GM23338 (cell line): ENCODE measurements around the gene OXCT2. TPM values are rescaled to one million over a fixed set of nuclear protein-coding genes. Genes with fewer than 3 reads are reported as not detected.

Experiments used
- ATAC-seq: fragments of 200-7000 bp; cut with Tn5 transposase; 3 replicates; pipeline ENCODE4 v1.9.1; 2020
- DNase-seq: peaks from one replicate; pipeline ENCODE4 v3.0.0-alpha.2; 2015; ENCODE audit warnings: low spot score
- H2AFZ ChIP-seq: fragments of 200-600 bp; sonication (generic); 2 replicates; pipeline ENCODE4 v1.8.0; 2016; ENCODE audit warnings: antibody characterized with exemption, mild to moderate bottlenecking, moderate library complexity
- H3F3A ChIP-seq: fragments of 200-600 bp; sonication (generic); replicated peaks from 2 replicates; pipeline ENCODE4 v1.8.0; 2017; ENCODE audit warnings: antibody characterized with exemption, mixed run types, low read depth
- H3K27ac ChIP-seq: fragments of 200-600 bp; sonication (generic); 2 replicates; pipeline ENCODE4 v1.6.1; 2016; ENCODE audit warnings: low read depth
- H3K27me3 ChIP-seq: fragments of 200-600 bp; sonication (generic); 2 replicates; pipeline ENCODE4 v1.8.0; 2016; ENCODE audit warnings: mild to moderate bottlenecking, mixed run types, moderate library complexity; ENCODE audit not compliant: insufficient read depth
- H3K36me3 ChIP-seq: fragments of 200-600 bp; sonication (generic); 2 replicates; pipeline ENCODE4 v1.8.0; 2016; ENCODE audit warnings: mild to moderate bottlenecking; ENCODE audit not compliant: insufficient read depth
- H3K4me1 ChIP-seq: fragments of 200-600 bp; sonication (generic); 2 replicates; pipeline ENCODE4 v1.8.0; 2016; ENCODE audit warnings: mild to moderate bottlenecking, moderate library complexity; ENCODE audit not compliant: insufficient read depth
- H3K4me2 ChIP-seq: fragments of 200-600 bp; sonication (generic); 2 replicates; pipeline ENCODE4 v1.7.1; 2017; ENCODE audit warnings: mixed run types
- H3K4me3 ChIP-seq: fragments of 200-600 bp; sonication (generic); 2 replicates; pipeline ENCODE4 v1.6.1; 2016; ENCODE audit warnings: mixed run types
- H3K79me2 ChIP-seq: fragments of 200-600 bp; sonication (generic); replicated peaks from 2 replicates; pipeline ENCODE4 v1.8.0; 2017; ENCODE audit warnings: mild to moderate bottlenecking; ENCODE audit not compliant: insufficient read depth
- H3K9me2 ChIP-seq: fragments of 200-600 bp; sonication (generic); 2 replicates; pipeline ENCODE4 v1.8.0; 2017; ENCODE audit not compliant: insufficient read depth
- H4K20me1 ChIP-seq: fragments of 200-600 bp; sonication (generic); replicated peaks from 2 replicates; pipeline ENCODE4 v1.8.0; 2017; ENCODE audit warnings: mild to moderate bottlenecking; ENCODE audit not compliant: insufficient read depth
- H3K27ac Mint-ChIP-seq: 2 replicates; pipeline ENCODE4 v1.8.0; 2020; ENCODE audit warnings: inconsistent platforms, mild to moderate bottlenecking, moderate library complexity, mixed read lengths
- H3K27me3 Mint-ChIP-seq: 3 replicates; pipeline ENCODE4 v1.8.0; 2022; ENCODE audit warnings: low read depth, mild to moderate bottlenecking, moderate library complexity, mixed read lengths, inconsistent platforms; ENCODE audit not compliant: insufficient read depth, poor library complexity
- H3K36me3 Mint-ChIP-seq: 3 replicates; pipeline ENCODE4 v1.8.0; 2021; ENCODE audit warnings: low read depth, mild to moderate bottlenecking, inconsistent platforms, moderate library complexity, mixed read lengths
- H3K4me1 Mint-ChIP-seq: 3 replicates; pipeline ENCODE4 v1.8.0; 2020; ENCODE audit warnings: mild to moderate bottlenecking, inconsistent platforms, mixed read lengths
- H3K4me3 Mint-ChIP-seq: 3 replicates; pipeline ENCODE4 v1.8.0; 2021; ENCODE audit warnings: moderate library complexity, mild to moderate bottlenecking, inconsistent platforms, mixed read lengths
- H3K9me3 Mint-ChIP-seq: 3 replicates; pipeline ENCODE4 v1.8.0; 2020; ENCODE audit warnings: moderate library complexity, mild to moderate bottlenecking, inconsistent platforms, mixed read lengths
- CREB1 ChIP-seq: fragments of 250-450 bp; sonication (Bioruptor Pico); IDR thresholded peaks from 2 replicates; pipeline ENCODE4 v1.5.0; 2020; ENCODE audit warnings: low read depth, mild to moderate bottlenecking, moderate library complexity
- CTCF ChIP-seq, 2 experiments: fragments of 200-600 bp in 1 of 2; sonication (generic) in 1 of 2; conservative IDR thresholded peaks; 2 replicates each; pipeline versions ENCODE4 v1.5.1 to v1.6.1; 2016 to 2017; ENCODE audit warnings: antibody characterized with exemption in 2 of 2, low read depth in 2 of 2, mild to moderate bottlenecking in 2 of 2, moderate library complexity in 1 of 2
- EZH2 ChIP-seq: fragments of 200-600 bp; sonication (generic); IDR thresholded peaks from one replicate; pipeline ENCODE4 v1.8.0; 2017; ENCODE audit warnings: antibody characterized with exemption, mild to moderate bottlenecking, low read depth; ENCODE audit not compliant: unreplicated experiment
- JUNB ChIP-seq: IDR thresholded peaks from one replicate; pipeline ENCODE4 v1.6.1; 2016; ENCODE audit warnings: antibody characterized with exemption; ENCODE audit not compliant: unreplicated experiment
- NANOG ChIP-seq: IDR thresholded peaks from 2 replicates; pipeline ENCODE4 v1.6.1; 2016; ENCODE audit warnings: antibody characterized with exemption, borderline replicate concordance
- POLR2AphosphoS5 ChIP-seq: IDR thresholded peaks from 2 replicates; pipeline ENCODE4 v1.6.1; 2016; ENCODE audit warnings: antibody characterized with exemption, low read depth
- REST ChIP-seq: IDR thresholded peaks from one replicate; pipeline ENCODE4 v1.6.1; 2018; ENCODE audit warnings: antibody characterized with exemption; ENCODE audit not compliant: unreplicated experiment
- STAT1 ChIP-seq: IDR thresholded peaks from one replicate; pipeline ENCODE4 v1.6.1; 2016; ENCODE audit warnings: antibody characterized with exemption; ENCODE audit not compliant: unreplicated experiment
- ZNF114 ChIP-seq: fragments of 250-450 bp; sonication (Bioruptor Pico); IDR thresholded peaks from 2 replicates; pipeline ENCODE4 v1.5.0; 2020; ENCODE audit warnings: mild to moderate bottlenecking, moderate library complexity
- ZNF331 ChIP-seq: fragments of 250-450 bp; sonication (Bioruptor Pico); IDR thresholded peaks from 2 replicates; pipeline ENCODE4 v1.5.0; 2020; ENCODE audit warnings: low read depth, mild to moderate bottlenecking, moderate library complexity
- ZNF462 ChIP-seq: fragments of 250-450 bp; sonication (Bioruptor Pico); IDR thresholded peaks from 2 replicates; pipeline ENCODE4 v1.5.0; 2020; ENCODE audit warnings: mild to moderate bottlenecking, moderate library complexity
- polyA plus RNA-seq: library from polyadenylated mRNA; unstranded; fragments of >200 nt; fragmentation: Nextera tagmentation; extraction: Ambion mirVana; gene quantifications from 2 replicates; pipeline ENCODE4 v1.2.1, GENCODE V29; 2016
- total RNA-seq: library from RNA; depleted of rRNA; stranded (reverse); fragments of >200 nt; shearing (Covaris generic); gene quantifications from 2 replicates; pipeline ENCODE4 v1.2.3, GENCODE V29; 2014

Gene OXCT2
- total and polyA plus RNA-seq, 2 experiments from 2014 or later, result 1.4 to 2.8 TPM

GRCh38 chr1:39729030-39729429 lies 42.1 kb downstream of the OXCT2 start:
- Histone ChIP-seq H3K27ac (no peak overlapping the region), H2AFZ (no peak overlapping the region), H3K4me1 (no peaks in the 10 kb centered on the region), H4K20me1 (no peaks in the 10 kb centered on the region; the same call in 1 of the 2 replicates), H3K36me3 (no peaks in the 10 kb centered on the region), H3K4me3 (no peak overlapping the region), H3K27me3 (peaks cover 100% of the 10 kb centered on the region), H3K9me2 (no peaks in the 10 kb centered on the region), H3K79me2 (no peaks in the 10 kb centered on the region), H3F3A (no peaks in the 10 kb centered on the region), H3K4me2 (no peak overlapping the region)
- Mint-ChIP-seq H3K9me3 (no peaks in the 10 kb centered on the region), H3K27me3 (peaks cover 74% of the 10 kb centered on the region), H3K36me3 (no peaks in the 10 kb centered on the region), H3K27ac (no peak overlapping the region), H3K4me3 (no peak overlapping the region), H3K4me1 (no peaks in the 10 kb centered on the region)
- DNase-seq (no peak), ATAC-seq (no peak)
- TF ChIP-seq POLR2AphosphoS5 (no peak), STAT1 (no peak)

GRCh38 chr1:39727932-39728317 lies 43.2 kb downstream of the OXCT2 start:
- H3F3A ChIP-seq, result no peaks in the 10 kb centered on the region
- no peaks in the 10 kb centered on the region for H3K79me2 ChIP-seq
- H3K4me2 ChIP-seq, result no peak overlapping the region
- no peak overlapping the region for H3K4me3 Mint-ChIP-seq
- no peaks in the 10 kb centered on the region for H3K36me3 ChIP-seq
- no peaks in the 10 kb centered on the region for H3K9me3 Mint-ChIP-seq
- no peaks in the 10 kb centered on the region for H3K4me1 Mint-ChIP-seq
- H4K20me1 ChIP-seq, result no peaks in the 10 kb centered on the region; the same call in 1 of the 2 replicates
- DNase-seq (no peak), ATAC-seq (no peak; the same call in 2 of the 3 replicates)
- H3K9me2 ChIP-seq, result no peaks in the 10 kb centered on the region
- no peaks in the 10 kb centered on the region for H3K4me1 ChIP-seq
- no peak overlapping the region for H3K27ac ChIP-seq
- no peak overlapping the region for H2AFZ ChIP-seq
- H3K36me3 Mint-ChIP-seq, result no peaks in the 10 kb centered on the region
- H3K27me3 Mint-ChIP-seq, result peaks cover 66% of the 10 kb centered on the region
- H3K4me3 ChIP-seq, result no peak overlapping the region
- H3K27ac Mint-ChIP-seq, result no peak overlapping the region
- H3K27me3 ChIP-seq, result peaks cover 100% of the 10 kb centered on the region
- TF ChIP-seq REST, result no peak
- no peak for TF ChIP-seq NANOG
- TF ChIP-seq EZH2, result no peak
- TF ChIP-seq ZNF331 (CRISPR knock-in tag), result no peak
- TF ChIP-seq POLR2AphosphoS5, result no peak
- TF ChIP-seq CREB1, result no peak
- no peak for TF ChIP-seq JUNB
- TF ChIP-seq ZNF114, result no peak
- TF ChIP-seq STAT1, result no peak
- TF ChIP-seq CTCF (conservative IDR thresholded peaks at IDR 0.05; ENCODE audit: low read depth in 2 of 2), result no peak
- no peak for TF ChIP-seq ZNF462 (CRISPR knock-in tag)
